GM21423 (cell line): Measurements from ENCODE around the gene BCL7A.
A peak's percentile ranks its signal among the peaks of the same experiment; 100 is the strongest.

Source experiments
- ATAC-seq: cut with Tn5 transposase; IDR thresholded peaks from one replicate; pipeline ENCODE4 v1.9.1; 2021; ENCODE audit warnings: mild to moderate bottlenecking, moderate library complexity; ENCODE audit not compliant: unreplicated experiment

BCL7A gene

GRCh38 chr12:122073815-122074214, 52.1 kb downstream of the BCL7A start:
- no peak for ATAC-seq

- ATAC-seq = no peak
Measured at GRCh38 chr12:122076743-122077495, 55.2 kb downstream of the BCL7A start.

GRCh38 chr12:122078141-122079032, 56.7 kb downstream of the BCL7A start, which contains the start of gene MLXIP:
MLXIP (plus strand) TSS chr12:122078756; CDS start chr12:122078854, 98 bp downstream.
- ATAC-seq = peak; percentile 80

- no peak for ATAC-seq
Measured at GRCh38 chr12:122079033-122079531, 57.4 kb downstream of the BCL7A start.

GRCh38 chr12:122079532-122080081, 57.9 kb downstream of the BCL7A start:
- no peak for ATAC-seq

GRCh38 chr12:122080149-122081082, 58.7 kb downstream of the BCL7A start:
- no peak for ATAC-seq

GRCh38 chr12:122081083-122081696, 59.5 kb downstream of the BCL7A start:
- ATAC-seq = no peak

- ATAC-seq = peak; percentile 47
Measured at GRCh38 chr12:122081697-122082221, 60.1 kb downstream of the BCL7A start.

- ATAC-seq = no peak
Measured at GRCh38 chr12:122082621-122083356, 61.1 kb downstream of the BCL7A start.

GRCh38 chr12:122084857-122085405, 63.2 kb downstream of the BCL7A start:
- ATAC-seq = no peak

GRCh38 chr12:122085591-122085990, 63.9 kb downstream of the BCL7A start:
- ATAC-seq = no peak

- no peak for ATAC-seq
Measured at GRCh38 chr12:122086116-122086515, 64.4 kb downstream of the BCL7A start.

- no peak for ATAC-seq
Measured at GRCh38 chr12:122086641-122087285, 65.1 kb downstream of the BCL7A start.

- no peak for ATAC-seq
Measured at GRCh38 chr12:122087431-122088178, 65.9 kb downstream of the BCL7A start.

GRCh38 chr12:122088179-122088810, 66.6 kb downstream of the BCL7A start:
- ATAC-seq = no peak

- ATAC-seq = no peak
Measured at GRCh38 chr12:122089077-122089476, 67.4 kb downstream of the BCL7A start.
